Measurements from ENCODE around the gene ASTN2.

ASTN2 gene

GRCh38 chr9:117170567-117170966, 244.3 kb downstream of the ASTN2 start:
- DNase-seq (ENCODE audit: low spot score), result no peak

GRCh38 chr9:117169089-117169621, 245.7 kb downstream of the ASTN2 start:
- no peak for DNase-seq (ENCODE audit: low spot score)

GRCh38 chr9:117164512-117164911, 250.3 kb downstream of the ASTN2 start:
- no peak for DNase-seq (ENCODE audit: low spot score)

- DNase-seq (ENCODE audit: low spot score), result no peak
Measured at GRCh38 chr9:117160254-117160653, 254.6 kb downstream of the ASTN2 start.

GRCh38 chr9:117156771-117157535, 257.9 kb downstream of the ASTN2 start:
- DNase-seq (ENCODE audit: low spot score), result no peak

GRCh38 chr9:117156144-117156688, 258.6 kb downstream of the ASTN2 start:
- DNase-seq (ENCODE audit: low spot score), result no peak

- DNase-seq (ENCODE audit: low spot score), result no peak
Measured at GRCh38 chr9:117153021-117153420, 261.8 kb downstream of the ASTN2 start.

- DNase-seq (ENCODE audit: low spot score), result no peak
Measured at GRCh38 chr9:117151716-117152115, 263.1 kb downstream of the ASTN2 start.

GRCh38 chr9:117149996-117150395, 264.9 kb downstream of the ASTN2 start:
- no peak for DNase-seq (ENCODE audit: low spot score)

- DNase-seq (ENCODE audit: low spot score), result no peak
Measured at GRCh38 chr9:117145811-117146490, 268.9 kb downstream of the ASTN2 start.

GRCh38 chr9:117145081-117145480, 269.8 kb downstream of the ASTN2 start:
- no peak for DNase-seq (ENCODE audit: low spot score)

- no peak for DNase-seq (ENCODE audit: low spot score)
Measured at GRCh38 chr9:117138231-117138630, 276.6 kb downstream of the ASTN2 start.

- DNase-seq (ENCODE audit: low spot score), result no peak
Measured at GRCh38 chr9:117136461-117136860, 278.4 kb downstream of the ASTN2 start.

- no peak for DNase-seq (ENCODE audit: low spot score)
Measured at GRCh38 chr9:117135501-117136098, 279.3 kb downstream of the ASTN2 start.

GRCh38 chr9:117134826-117135500, 279.9 kb downstream of the ASTN2 start:
- no peak for DNase-seq (ENCODE audit: low spot score)

- DNase-seq (ENCODE audit: low spot score), result no peak
Measured at GRCh38 chr9:117126871-117127270, 288.0 kb downstream of the ASTN2 start.

GRCh38 chr9:117125531-117125930, 289.3 kb downstream of the ASTN2 start:
- DNase-seq (ENCODE audit: low spot score), result no peak

- DNase-seq (ENCODE audit: low spot score), result no peak
Measured at GRCh38 chr9:117123729-117124128, 291.1 kb downstream of the ASTN2 start.

- DNase-seq (ENCODE audit: low spot score), result no peak
Measured at GRCh38 chr9:117122953-117123352, 291.9 kb downstream of the ASTN2 start.

- no peak for DNase-seq (ENCODE audit: low spot score)
Measured at GRCh38 chr9:117122102-117122501, 292.8 kb downstream of the ASTN2 start.

- no peak for DNase-seq (ENCODE audit: low spot score)
Measured at GRCh38 chr9:117121316-117121715, 293.5 kb downstream of the ASTN2 start.

GRCh38 chr9:117120061-117120460, 294.8 kb downstream of the ASTN2 start:
- DNase-seq (ENCODE audit: low spot score), result no peak

All from COLO829 (cell line).